ENCODE data around the gene SH3PXD2A. TPM values are rescaled to one million over a fixed set of nuclear protein-coding genes. Genes with fewer than 3 reads are reported as not detected.

The SH3PXD2A gene
- total RNA-seq, 4 donors from 2014 or later: 6.2 to 16.8 (median 11.4) TPM

DNA sequence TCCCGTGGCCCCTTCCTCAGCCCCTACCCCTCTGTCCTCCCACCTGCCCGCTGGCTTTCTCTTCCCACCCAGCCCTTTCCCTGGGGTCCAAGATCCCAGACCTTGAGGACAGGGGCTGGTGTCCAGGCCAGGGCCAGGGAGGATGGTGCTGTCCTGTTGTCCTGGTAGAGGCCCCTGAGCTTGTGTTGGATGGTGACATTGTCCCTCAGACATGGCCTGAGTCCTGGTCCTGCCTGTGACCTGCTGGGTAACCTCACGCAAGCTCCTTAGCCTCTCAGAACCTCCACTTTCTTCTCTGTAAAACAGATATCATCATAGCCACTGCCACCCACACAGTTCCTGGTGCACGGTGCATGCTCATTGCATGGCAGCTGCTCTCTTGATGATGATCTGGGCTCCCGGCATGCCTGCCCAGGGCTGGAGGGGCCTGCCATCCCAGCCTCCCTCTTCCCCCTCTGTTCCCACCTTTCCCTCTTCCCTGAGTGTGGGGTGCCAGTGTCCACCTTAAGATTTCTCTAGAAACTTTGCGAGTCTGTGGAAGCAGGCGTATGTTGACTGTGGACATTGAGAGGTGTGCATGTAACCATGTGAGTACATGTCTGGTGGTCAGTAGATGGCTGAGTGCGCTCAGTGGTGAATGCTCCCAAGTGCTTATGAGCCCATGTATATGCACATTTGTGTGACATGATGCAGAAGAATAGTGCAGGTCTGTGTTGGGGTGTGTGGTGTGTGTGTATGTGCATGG is 301.5 kb downstream of the SH3PXD2A start:
- H3K27me3 ChIP-seq: no peaks in the 10 kb centered on the region
- H3K27ac ChIP-seq: peak overlapping the region in 1 of 4 donors; percentile 94
- peaks cover 38 to 49% of the 10 kb centered on the region in 2 donors for H3K4me1 ChIP-seq
- intact Hi-C loops (cut with DNase I; ENCODE audit: low total_unique reads) (loop anchor here (2.0 kb wide), 1 partner anchor 27 kb away; no protein-coding TSS in a partner anchor), in situ Hi-C loops (cut with MboI; ENCODE audit: low sequenced_read_pairs in 4 of 4) (no loop called here)
- no peak for TF ChIP-seq CTCF (IDR thresholded peaks at IDR 0.05 in 4 of 5, conservative IDR thresholded peaks at IDR 0.05 in 1 of 5)
- TF ChIP-seq POLR2A (IDR thresholded peaks at IDR 0.05): no peak
- DNase-seq: peak in 1 of 2 donors; percentile 9
- ATAC-seq: no peak
- H3K4me3 ChIP-seq: no peak overlapping the region
- H3K36me3 ChIP-seq: no peaks in the 10 kb centered on the region
- no peaks in the 10 kb centered on the region for H3K9me3 ChIP-seq

GRCh38 chr10:103552856-103553742 is 302.3 kb downstream of the SH3PXD2A start:
- DNase-seq: peak in 1 of 2 donors; percentile 9

GRCh38 chr10:103551619-103552602 is 303.5 kb downstream of the SH3PXD2A start:
- no peak overlapping the region for H3K27ac ChIP-seq
- peaks cover 37 to 39% of the 10 kb centered on the region in 2 donors for H3K4me1 ChIP-seq
- ATAC-seq (no peak), DNase-seq (peak in 1 of 2 donors; percentile 15)
- no peaks in the 10 kb centered on the region for H3K36me3 ChIP-seq
- in situ Hi-C loops (cut with MboI; ENCODE audit: low sequenced_read_pairs in 4 of 4) (no loop called here), intact Hi-C loops (cut with DNase I; ENCODE audit: low total_unique reads) (no loop called here)
- H3K9me3 ChIP-seq: no peaks in the 10 kb centered on the region
- no peaks in the 10 kb centered on the region for H3K27me3 ChIP-seq
- no peak for TF ChIP-seq POLR2A (IDR thresholded peaks at IDR 0.05)
- no peak for TF ChIP-seq CTCF (IDR thresholded peaks at IDR 0.05 in 4 of 5, conservative IDR thresholded peaks at IDR 0.05 in 1 of 5)
- no peak overlapping the region for H3K4me3 ChIP-seq

More at GRCh38 chr10:103552856-103553742, 302.3 kb downstream of the SH3PXD2A start:
- intact Hi-C loops (cut with DNase I; ENCODE audit: low total_unique reads) (no loop called here), in situ Hi-C loops (cut with MboI; ENCODE audit: low sequenced_read_pairs in 4 of 4) (no loop called here)
- Histone ChIP-seq H3K4me1 (peaks cover 39 to 43% of the 10 kb centered on the region in 2 donors), H3K27me3 (no peaks in the 10 kb centered on the region), H3K4me3 (no peak overlapping the region), H3K27ac (no peak overlapping the region), H3K9me3 (no peaks in the 10 kb centered on the region), H3K36me3 (no peaks in the 10 kb centered on the region)
- TF ChIP-seq POLR2A (IDR thresholded peaks at IDR 0.05) (no peak), CTCF (IDR thresholded peaks at IDR 0.05 in 4 of 5, conservative IDR thresholded peaks at IDR 0.05 in 1 of 5) (no peak)
- ATAC-seq: no peak

- Histone ChIP-seq H3K27ac (peak overlapping the region; percentile 76 to 84 (median 82)), H3K27me3 (no peaks in the 10 kb centered on the region), H3K4me3 (no peak overlapping the region), H3K36me3 (no peaks in the 10 kb centered on the region), H3K4me1 (peaks cover 36 to 43% of the 10 kb centered on the region in 2 donors), H3K9me3 (no peaks in the 10 kb centered on the region)
- intact Hi-C loops (cut with DNase I; ENCODE audit: low total_unique reads): no loop called here
- in situ Hi-C loops (cut with MboI; ENCODE audit: low sequenced_read_pairs in 4 of 4): no loop called here
- TF ChIP-seq POLR2A (IDR thresholded peaks at IDR 0.05) (no peak), CTCF (IDR thresholded peaks at IDR 0.05 in 4 of 5, conservative IDR thresholded peaks at IDR 0.05 in 1 of 5) (no peak)
- DNase-seq: peak in 1 of 2 donors; percentile 8
- no peak for ATAC-seq
Measured at GRCh38 chr10:103550229-103550628, 305.1 kb downstream of the SH3PXD2A start.

All from gastrocnemius medialis (tissue), 4 donors.